Esophagus muscularis mucosa (tissue), 3 donors: ENCODE data around the gene PPP1CA.

Experiments
- CTCF ChIP-seq, 3 experiments: fragments of 200-600 bp in 2 of 3; fragments of 450-650 bp in 1 of 3; sonication (generic) in 2 of 3; IDR thresholded peaks; one replicate each; pipeline ENCODE4 v1.5.1; 2017 to 2019; ENCODE audit warnings: antibody characterized with exemption in 3 of 3, mild to moderate bottlenecking in 2 of 3, moderate library complexity in 1 of 3
- POLR2A ChIP-seq: fragments of 450-650 bp; IDR thresholded peaks from one replicate; pipeline ENCODE4 v1.6.1; 2017; ENCODE audit warnings: antibody characterized with exemption, moderate library complexity, mild to moderate bottlenecking, low read depth

- TF ChIP-seq CTCF (IDR thresholded peaks at IDR 0.05) (no peak), POLR2A (no peak)
Measured at GRCh38 chr11:67372321-67372992, 29.2 kb downstream of the PPP1CA start.
